ENCODE data around the gene EPS8L3. TPM values are rescaled to one million over a fixed set of nuclear protein-coding genes. Genes with fewer than 3 reads are reported as not detected.

Gene EPS8L3
- total and polyA plus RNA-seq, 10 of the 15 experiments (the other 5 are each of a cell fraction or from before 2014, with no cell fraction given), result not detected

DNA sequence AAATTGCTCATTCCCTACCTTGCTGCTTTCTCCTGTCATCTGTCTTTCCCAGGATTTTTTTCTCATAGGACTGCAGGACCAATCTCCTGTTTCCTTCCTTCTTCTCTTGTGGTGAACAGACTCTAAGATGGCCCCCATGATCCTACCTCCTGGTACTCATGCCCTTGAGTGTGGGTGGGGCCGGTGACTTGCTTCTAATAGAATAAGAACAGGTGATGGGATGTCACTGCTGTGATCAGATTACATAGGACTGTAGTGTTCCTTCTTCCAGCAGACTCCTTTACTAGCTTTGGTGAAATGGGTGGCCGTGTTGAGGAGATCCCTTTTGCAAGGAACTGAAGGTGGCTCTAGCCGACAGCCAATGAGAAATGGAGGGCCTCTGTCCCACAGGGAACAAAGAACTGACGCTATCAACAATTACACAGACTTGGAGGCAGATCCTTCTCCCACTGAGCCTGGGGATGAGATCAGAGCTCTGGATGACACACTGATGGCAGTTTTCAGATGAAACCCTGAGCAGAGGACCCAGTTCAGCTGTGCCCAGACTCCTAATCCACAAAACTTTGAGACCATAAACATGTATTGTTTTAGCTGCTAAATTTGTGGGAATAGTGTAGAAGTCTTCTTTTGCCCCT lies 30.4 kb downstream of the EPS8L3 start (continued):
- TF ChIP-seq, protein P1, sequence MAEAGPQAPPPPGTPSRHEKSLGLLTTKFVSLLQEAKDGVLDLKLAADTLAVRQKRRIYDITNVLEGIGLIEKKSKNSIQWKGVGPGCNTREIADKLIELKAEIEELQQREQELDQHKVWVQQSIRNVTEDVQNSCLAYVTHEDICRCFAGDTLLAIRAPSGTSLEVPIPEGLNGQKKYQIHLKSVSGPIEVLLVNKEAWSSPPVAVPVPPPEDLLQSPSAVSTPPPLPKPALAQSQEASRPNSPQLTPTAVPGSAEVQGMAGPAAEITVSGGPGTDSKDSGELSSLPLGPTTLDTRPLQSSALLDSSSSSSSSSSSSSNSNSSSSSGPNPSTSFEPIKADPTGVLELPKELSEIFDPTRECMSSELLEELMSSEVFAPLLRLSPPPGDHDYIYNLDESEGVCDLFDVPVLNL (IDR thresholded peaks at IDR 0.05; ENCODE audit: low read depth, low read length), result no peak
- TF ChIP-seq PAX5 (IDR thresholded peaks at IDR 0.05; ENCODE audit: borderline replicate concordance, low read depth, low read length) (no peak), TCF3 (IDR thresholded peaks at IDR 0.05; ENCODE audit: borderline replicate concordance, insufficient read depth, low read depth, low read length) (no peak), ZBED1 (IDR thresholded peaks at IDR 0.05; ENCODE audit: borderline replicate concordance) (no peak), GATAD2B (conservative IDR thresholded peaks at IDR 0.05; ENCODE audit: low read depth) (no peak), NFXL1 (IDR thresholded peaks at IDR 0.05; ENCODE audit: borderline replicate concordance) (no peak)
- TF ChIP-seq, protein P2, sequence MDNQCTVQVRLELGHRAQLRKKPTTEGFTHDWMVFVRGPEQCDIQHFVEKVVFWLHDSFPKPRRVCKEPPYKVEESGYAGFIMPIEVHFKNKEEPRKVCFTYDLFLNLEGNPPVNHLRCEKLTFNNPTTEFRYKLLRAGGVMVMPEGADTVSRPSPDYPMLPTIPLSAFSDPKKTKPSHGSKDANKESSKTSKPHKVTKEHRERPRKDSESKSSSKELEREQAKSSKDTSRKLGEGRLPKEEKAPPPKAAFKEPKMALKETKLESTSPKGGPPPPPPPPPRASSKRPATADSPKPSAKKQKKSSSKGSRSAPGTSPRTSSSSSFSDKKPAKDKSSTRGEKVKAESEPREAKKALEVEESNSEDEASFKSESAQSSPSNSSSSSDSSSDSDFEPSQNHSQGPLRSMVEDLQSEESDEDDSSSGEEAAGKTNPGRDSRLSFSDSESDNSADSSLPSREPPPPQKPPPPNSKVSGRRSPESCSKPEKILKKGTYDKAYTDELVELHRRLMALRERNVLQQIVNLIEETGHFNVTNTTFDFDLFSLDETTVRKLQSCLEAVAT (IDR thresholded peaks at IDR 0.05), result no peak
- TF ChIP-seq, protein P3, sequence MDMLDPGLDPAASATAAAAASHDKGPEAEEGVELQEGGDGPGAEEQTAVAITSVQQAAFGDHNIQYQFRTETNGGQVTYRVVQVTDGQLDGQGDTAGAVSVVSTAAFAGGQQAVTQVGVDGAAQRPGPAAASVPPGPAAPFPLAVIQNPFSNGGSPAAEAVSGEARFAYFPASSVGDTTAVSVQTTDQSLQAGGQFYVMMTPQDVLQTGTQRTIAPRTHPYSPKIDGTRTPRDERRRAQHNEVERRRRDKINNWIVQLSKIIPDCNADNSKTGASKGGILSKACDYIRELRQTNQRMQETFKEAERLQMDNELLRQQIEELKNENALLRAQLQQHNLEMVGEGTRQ (IDR thresholded peaks at IDR 0.05; ENCODE audit: borderline replicate concordance, low read depth, low read length), result no peak

DNA sequence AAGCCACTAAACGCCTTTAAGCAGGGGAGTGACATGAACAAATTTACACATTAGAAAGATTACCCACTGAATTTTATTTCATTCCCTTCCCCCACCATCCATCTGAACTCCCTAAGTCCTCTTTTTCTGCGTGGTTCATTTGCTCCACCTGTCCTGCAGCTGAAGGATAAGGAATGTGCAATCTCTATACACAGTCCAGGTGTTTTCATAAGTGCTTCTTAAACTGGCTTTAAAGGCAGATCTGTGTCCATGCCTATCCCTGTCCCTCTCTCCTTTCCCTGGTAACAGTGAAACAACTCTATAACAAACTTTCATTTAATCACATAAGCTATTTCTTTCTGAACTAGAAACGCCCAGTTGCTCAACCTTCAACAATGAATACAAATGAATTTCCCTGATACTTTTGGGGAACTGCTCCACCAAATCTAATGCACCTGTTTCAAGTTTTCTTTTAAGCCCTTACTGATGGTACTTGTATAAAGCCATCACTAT lies 31.3 kb downstream of the EPS8L3 start:
- intact Hi-C loops (cut with micrococcal nuclease; ENCODE audit: unreplicated experiment) (no loop called here), in situ Hi-C loops (cut with MboI) (no loop called here)
- POLR2A ChIA-PET, result no interaction called here
- H3K9me3 ChIP-seq (replicated peaks; ENCODE audit: control insufficient read depth, insufficient read depth, low read length), result no peaks in the 10 kb centered on the region
- FAIRE-seq, result no peak
- no peak overlapping the region for H3K9ac ChIP-seq (ENCODE audit: control insufficient read depth, insufficient read depth, low read length)
- no peak for ATAC-seq
- no peaks in the 10 kb centered on the region for H3K4me1 ChIP-seq (ENCODE audit: control insufficient read depth, insufficient read depth, low read length)
- no peaks in the 10 kb centered on the region for H4K20me1 ChIP-seq (ENCODE audit: control insufficient read depth, insufficient read depth)
- RAD21 ChIA-PET (ENCODE audit: unreplicated experiment), result no interaction called here
- H2AFZ ChIP-seq (ENCODE audit: control insufficient read depth, low read depth, low read length), result no peak overlapping the region
- no peak for TF ChIP-seq WRNIP1 (IDR thresholded peaks at IDR 0.05; ENCODE audit: borderline replicate concordance, low read depth, low read length)
- TF ChIP-seq, protein P4, sequence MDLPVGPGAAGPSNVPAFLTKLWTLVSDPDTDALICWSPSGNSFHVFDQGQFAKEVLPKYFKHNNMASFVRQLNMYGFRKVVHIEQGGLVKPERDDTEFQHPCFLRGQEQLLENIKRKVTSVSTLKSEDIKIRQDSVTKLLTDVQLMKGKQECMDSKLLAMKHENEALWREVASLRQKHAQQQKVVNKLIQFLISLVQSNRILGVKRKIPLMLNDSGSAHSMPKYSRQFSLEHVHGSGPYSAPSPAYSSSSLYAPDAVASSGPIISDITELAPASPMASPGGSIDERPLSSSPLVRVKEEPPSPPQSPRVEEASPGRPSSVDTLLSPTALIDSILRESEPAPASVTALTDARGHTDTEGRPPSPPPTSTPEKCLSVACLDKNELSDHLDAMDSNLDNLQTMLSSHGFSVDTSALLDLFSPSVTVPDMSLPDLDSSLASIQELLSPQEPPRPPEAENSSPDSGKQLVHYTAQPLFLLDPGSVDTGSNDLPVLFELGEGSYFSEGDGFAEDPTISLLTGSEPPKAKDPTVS (IDR thresholded peaks at IDR 0.05; ENCODE audit: low read depth, low read length), result no peak
- TF ChIP-seq ZSCAN29 (IDR thresholded peaks at IDR 0.05), result no peak
- TF ChIP-seq CHD1 (IDR thresholded peaks at IDR 0.05; ENCODE audit: low read depth, low read length), result no peak
- TF ChIP-seq, protein P5, sequence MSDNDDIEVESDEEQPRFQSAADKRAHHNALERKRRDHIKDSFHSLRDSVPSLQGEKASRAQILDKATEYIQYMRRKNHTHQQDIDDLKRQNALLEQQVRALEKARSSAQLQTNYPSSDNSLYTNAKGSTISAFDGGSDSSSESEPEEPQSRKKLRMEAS (IDR thresholded peaks at IDR 0.05; ENCODE audit: low read depth, low read length), result no peak
- TF ChIP-seq HDAC6 (IDR thresholded peaks at IDR 0.05; ENCODE audit: unreplicated experiment), result no peak
- no peak for TF ChIP-seq JUNB (IDR thresholded peaks at IDR 0.05)
- no peak for TF ChIP-seq CBX3 (IDR thresholded peaks at IDR 0.05; ENCODE audit: borderline replicate concordance, low read depth)
- CTCF ChIA-PET, result no interaction called here
- BruUV-seq (replicated peaks), result no TSS peak
- WGBS (ENCODE audit: insufficient coverage, insufficient replicate concordance, low lambda C conversion rate, missing lambda C conversion rate), result 0% methylated on average over 3 of the region's 3 CpGs
- H3K27me3 ChIP-seq (replicated peaks in 1 of 2; ENCODE audit: control insufficient read depth in 2 of 2, insufficient read depth in 2 of 2, low read length in 1 of 2), result no peaks in the 10 kb centered on the region; a peak in 1 of 4 replicates
- SMC1A ChIA-PET (ENCODE audit: uncharacterized antibody, unreplicated experiment), result no interaction called here
- H3K4me3 ChIP-seq, result no peak overlapping the region
- no peaks in the 10 kb centered on the region for H3K79me2 ChIP-seq (ENCODE audit: control insufficient read depth, insufficient read depth, low read length)
- no peak overlapping the region for H3K27ac ChIP-seq (ENCODE audit: control insufficient read depth, insufficient read depth)
- no peak for DNase-seq (ENCODE audit: low read depth, low spot score)
- no peaks in the 10 kb centered on the region for H3K36me3 ChIP-seq (ENCODE audit: control insufficient read depth in 2 of 2, insufficient read depth in 2 of 2, low read length in 1 of 2)
- no peak overlapping the region for H3K4me2 ChIP-seq (ENCODE audit: control insufficient read depth, insufficient read depth)

Data from GM12878 (cell line).